GM10266 (cell line): Measurements from ENCODE around the gene PREPL.

Source experiments
- DNase-seq: peaks from one replicate; pipeline ENCODE4 v3.0.0; 2012; ENCODE audit errors: extremely low spot score
- CTCF ChIP-seq: IDR thresholded peaks from 2 replicates; pipeline ENCODE4 v1.5.1; 2012; ENCODE audit warnings: mild to moderate bottlenecking, low read depth; ENCODE audit not compliant: control insufficient read depth, insufficient read depth; ENCODE audit errors: missing control alignments

The PREPL gene

GRCh38 chr2:44377486-44377885 lies 16.2 kb upstream of the PREPL start:
- no peak for DNase-seq
- TF ChIP-seq CTCF = no peak

GRCh38 chr2:44372246-44372645 lies 11.0 kb upstream of the PREPL start:
- DNase-seq = no peak
- TF ChIP-seq CTCF = no peak

GRCh38 chr2:44371445-44371844 lies 10.2 kb upstream of the PREPL start:
- no peak for TF ChIP-seq CTCF
- DNase-seq = no peak

GRCh38 chr2:44369392-44369791 lies 8.1 kb upstream of the PREPL start:
- no peak for TF ChIP-seq CTCF
- no peak for DNase-seq

GRCh38 chr2:44367591-44367990 lies 6.3 kb upstream of the PREPL start:
- no peak for DNase-seq
- no peak for TF ChIP-seq CTCF

- TF ChIP-seq CTCF = no peak
Observed at GRCh38 chr2:44364604-44365003, 3.3 kb upstream of the PREPL start.

GRCh38 chr2:44362207-44363015 lies 1.1 kb upstream of the PREPL start:
- DNase-seq = peak; percentile 21

More at GRCh38 chr2:44364604-44365003, 3.3 kb upstream of the PREPL start:
- DNase-seq = no peak

More at GRCh38 chr2:44362207-44363015, 1.1 kb upstream of the PREPL start:
- TF ChIP-seq CTCF = no peak
